ENCODE results near the gene HK3.

DNA sequence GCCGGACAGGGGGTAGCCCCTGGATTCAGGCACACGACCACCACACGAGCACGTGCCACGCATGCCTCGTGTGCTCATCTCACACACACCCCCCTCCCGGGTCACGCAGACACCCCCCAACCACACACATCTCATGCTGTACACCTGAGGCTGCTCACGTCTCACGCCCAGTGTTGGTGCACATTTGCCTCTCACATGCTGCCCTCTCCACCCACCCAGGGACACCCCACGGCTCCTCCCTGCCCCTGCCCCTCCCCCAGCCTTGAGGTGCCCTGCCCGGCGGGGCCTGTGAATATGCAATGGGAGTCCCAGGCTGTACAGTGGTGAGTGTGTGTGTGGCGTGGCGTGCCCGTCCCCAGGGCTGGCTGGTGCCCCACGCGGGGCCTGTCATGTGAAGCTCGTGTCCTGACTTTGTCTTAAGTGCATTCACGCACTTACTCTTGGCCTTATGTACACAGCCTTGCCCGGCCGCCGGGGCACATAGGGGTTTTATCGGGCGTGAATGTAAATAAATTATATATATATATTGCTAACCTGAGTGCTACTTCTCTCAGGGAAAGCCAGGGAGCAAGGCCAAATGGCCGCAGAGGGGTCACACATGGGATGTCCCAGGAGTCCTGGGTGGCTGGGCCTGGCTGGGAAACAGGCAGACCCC is 18.7 kb downstream of the HK3 start:
- TF ChIP-seq, protein P1, sequence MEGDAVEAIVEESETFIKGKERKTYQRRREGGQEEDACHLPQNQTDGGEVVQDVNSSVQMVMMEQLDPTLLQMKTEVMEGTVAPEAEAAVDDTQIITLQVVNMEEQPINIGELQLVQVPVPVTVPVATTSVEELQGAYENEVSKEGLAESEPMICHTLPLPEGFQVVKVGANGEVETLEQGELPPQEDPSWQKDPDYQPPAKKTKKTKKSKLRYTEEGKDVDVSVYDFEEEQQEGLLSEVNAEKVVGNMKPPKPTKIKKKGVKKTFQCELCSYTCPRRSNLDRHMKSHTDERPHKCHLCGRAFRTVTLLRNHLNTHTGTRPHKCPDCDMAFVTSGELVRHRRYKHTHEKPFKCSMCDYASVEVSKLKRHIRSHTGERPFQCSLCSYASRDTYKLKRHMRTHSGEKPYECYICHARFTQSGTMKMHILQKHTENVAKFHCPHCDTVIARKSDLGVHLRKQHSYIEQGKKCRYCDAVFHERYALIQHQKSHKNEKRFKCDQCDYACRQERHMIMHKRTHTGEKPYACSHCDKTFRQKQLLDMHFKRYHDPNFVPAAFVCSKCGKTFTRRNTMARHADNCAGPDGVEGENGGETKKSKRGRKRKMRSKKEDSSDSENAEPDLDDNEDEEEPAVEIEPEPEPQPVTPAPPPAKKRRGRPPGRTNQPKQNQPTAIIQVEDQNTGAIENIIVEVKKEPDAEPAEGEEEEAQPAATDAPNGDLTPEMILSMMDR (IDR thresholded peaks at IDR 0.05; ENCODE audit: control extremely low read depth in 1 of 3, insufficient read depth in 1 of 3, low read depth in 1 of 3, low read length in 3 of 3): no peak
- TF ChIP-seq POLR2A (IDR thresholded peaks at IDR 0.05; ENCODE audit: control extremely low read depth in 1 of 2, low read depth in 2 of 2, low read length in 2 of 2): no peak

Measured in H1 (cell line).